HS-27A (cell line): ENCODE measurements around the gene CDH8.
"Not testable (repeated sequence)": the region's sequence is repeated elsewhere in the genome, so short reads cannot be mapped to it uniquely, and the experiment has no call there.

Experiments used
- DNase-seq: peaks from one replicate; pipeline ENCODE4 v3.0.0-alpha.2; 2012; ENCODE audit warnings: low read depth, missing footprints

CDH8 gene

DNA sequence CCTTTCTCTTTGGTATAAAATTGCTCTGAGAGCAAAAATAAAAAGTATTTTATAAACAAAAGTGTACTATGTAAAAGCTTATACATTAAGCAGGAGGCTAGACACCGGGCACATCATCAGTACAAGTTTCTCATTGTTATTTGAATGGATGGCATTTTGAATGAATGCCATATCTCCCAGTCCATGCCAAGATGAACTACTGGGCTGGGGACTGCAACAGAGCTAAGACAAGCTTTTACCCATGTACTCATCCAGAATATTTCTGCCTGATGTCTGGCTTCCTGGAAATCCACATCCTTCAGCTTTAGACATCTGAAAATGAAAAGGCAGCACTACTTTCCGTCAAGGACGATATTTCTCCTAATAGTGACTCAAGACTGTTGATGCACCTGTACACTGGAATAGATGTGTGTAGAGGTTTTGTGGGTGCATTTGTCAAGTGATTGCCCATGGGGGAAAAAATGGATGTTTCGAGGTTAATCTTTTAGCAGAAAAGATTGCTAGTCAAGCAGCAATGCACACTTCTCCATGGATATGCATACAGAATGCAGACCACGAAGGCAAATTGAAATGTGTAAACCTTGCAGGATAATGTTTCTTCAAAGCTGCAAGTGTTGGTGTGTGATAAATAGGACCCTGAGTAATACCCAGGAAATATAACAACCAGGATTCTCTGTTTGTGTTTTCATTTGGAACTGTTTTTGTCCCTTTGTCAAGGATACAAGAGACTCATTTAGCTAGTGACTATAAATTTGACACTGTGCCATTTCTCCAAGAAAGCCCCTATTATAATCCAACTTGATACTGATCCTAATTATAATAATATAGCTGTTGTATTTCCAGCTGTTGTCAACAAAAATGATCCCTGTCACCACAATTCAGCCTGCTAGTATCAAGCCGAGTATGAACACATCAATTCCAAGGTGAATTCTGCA is 173.8 kb downstream of the CDH8 start:
- DNase-seq: no peak

DNA sequence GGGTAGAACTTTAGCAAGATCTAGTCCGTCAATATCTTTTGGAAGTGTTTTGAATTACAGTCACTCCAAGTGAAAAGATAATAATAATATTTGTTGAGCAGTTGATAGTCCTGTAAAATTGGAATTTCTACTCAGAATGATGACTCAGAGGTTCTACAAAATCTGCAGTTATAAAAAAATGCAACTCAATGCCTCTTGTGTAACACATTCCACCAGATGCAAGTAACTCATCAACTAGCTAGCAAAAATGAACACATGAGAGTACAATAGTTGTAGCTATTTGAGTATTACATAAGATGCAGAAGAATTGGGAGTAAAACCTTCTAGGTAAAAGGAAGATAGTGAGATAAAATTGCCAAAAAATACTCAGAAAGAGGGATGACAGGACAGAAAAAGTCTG is 177.2 kb downstream of the CDH8 start:
- DNase-seq: peak; percentile 34

DNA sequence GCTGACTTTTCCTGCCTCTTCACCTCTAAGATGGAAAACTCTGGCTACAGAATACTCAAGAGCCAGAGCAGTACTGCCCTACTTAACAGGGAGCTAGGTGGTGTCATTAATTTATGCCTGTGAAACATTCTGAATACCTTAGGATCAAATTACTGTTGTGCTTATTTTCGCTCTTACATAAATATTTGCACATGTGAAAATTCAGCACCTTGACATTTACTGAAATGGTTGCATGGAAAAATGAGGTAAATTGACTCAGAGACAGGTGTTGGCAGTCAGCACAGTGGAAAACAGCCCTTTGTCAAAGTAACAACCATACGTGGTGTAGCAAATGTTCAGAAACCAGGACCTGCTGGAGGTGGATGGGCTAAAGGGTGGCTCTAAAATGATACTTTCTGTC is 193.6 kb downstream of the CDH8 start:
- no peak for DNase-seq

DNA sequence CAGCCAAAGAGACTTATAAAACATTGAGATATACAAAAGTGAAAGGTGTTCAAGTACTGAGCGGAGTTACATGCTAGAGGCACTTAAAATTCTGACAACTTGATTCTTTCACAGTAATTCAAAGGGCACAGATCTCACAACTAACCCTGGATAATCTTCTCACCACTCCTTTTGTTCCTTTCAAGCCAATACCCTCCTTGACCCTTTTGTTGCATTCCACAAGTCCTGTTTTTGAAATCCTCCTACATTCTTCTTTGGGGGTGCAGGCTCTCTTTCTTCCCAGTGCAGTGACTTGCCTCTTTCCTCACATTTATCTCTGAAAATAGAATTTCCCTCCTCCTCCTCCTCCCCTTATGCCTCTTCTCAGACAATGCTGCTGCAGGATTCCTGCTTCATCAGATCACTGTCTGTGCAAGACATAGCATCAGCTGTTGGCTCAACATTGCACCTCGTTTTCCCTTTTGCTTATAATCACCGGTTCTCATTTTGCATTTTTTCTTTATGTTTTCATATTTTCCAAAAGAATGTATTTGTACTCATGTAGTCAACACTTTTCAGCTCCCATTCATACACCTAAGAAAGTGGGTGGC is 199.3 kb downstream of the CDH8 start:
- no peak for DNase-seq

DNA sequence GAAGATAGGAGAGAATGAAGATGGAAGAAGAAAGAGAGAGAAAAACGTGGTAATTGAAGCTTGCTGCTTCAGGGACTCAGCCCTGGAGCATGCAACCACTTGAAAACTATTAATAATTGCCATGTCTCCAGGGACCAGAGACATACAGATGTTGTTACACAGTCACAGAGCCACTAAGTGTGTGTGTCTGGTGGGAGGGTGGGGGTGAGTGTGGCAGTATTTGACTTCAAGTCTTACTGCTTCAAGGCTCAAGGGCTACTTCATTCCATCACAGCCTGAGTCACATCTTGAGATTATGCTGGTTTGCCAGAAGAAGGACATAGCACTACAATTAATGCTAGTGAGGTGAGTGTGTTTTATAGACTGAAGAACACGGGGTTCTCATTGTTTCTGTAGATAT is 202.2 kb downstream of the CDH8 start:
- no peak for DNase-seq

DNA sequence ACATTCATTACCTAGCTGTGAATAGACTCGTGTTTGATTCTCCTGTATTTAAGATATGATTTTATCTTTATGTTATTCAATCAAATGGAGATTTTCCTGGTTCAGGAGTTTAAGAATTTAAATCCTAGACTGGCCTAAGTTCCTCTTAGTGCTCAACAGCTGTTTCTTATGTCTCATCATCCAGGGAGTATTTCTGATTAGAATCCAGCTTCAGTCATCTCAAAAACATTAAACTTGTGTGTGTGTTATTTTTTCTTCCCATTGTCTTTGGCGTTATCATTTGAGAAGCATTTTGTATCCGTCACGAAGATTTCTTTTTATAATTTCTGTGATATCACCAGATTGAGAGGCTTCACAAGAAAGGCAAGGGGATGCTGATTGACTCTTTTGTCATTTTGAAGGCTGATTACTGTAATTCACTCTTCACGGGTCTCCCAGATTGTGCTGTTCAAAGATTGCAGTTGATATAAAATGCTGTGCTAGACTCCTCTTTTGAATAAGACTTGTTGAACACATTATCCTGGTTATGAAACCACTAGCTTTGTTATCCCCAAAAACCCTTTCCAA is 204.8 kb downstream of the CDH8 start:
- no peak for DNase-seq

DNA sequence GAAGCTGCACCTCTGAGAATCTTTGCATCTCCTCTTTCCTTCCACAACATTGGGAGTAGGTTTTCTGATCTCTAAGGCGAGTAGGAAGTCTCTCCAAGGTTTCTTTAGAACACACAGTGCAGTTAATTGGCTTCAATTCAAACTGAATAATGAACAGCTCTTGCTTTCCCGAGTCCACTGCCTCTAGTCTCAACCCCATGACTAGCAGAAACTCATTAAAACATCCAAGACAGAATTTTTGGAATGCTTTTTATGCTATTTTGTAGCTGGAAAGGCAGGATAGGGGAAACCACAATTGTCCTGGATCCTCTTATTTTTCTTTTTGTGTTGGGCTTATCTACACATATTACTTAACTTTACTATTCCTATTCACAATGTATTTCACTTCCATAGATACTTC is 206.6 kb downstream of the CDH8 start:
- no peak for DNase-seq

DNA sequence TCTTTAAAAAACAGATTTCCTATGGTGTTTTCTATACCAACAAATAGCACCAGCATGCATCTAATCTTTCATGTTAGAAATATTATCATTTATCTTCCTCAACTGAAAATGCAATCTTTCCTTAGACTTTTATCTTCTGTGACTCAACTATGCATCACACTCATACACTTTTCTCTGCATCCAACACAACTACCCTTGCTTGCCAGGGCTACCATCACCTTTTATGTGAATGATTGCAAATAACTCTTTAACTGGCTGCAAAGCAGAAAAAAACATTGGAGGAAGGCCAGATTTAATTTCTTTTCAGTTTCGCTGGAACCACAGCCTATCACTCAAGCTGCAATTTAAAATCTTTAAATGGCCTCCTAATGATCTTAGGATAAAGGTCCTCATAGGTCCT is 212.9 kb downstream of the CDH8 start:
- DNase-seq: no peak

DNA sequence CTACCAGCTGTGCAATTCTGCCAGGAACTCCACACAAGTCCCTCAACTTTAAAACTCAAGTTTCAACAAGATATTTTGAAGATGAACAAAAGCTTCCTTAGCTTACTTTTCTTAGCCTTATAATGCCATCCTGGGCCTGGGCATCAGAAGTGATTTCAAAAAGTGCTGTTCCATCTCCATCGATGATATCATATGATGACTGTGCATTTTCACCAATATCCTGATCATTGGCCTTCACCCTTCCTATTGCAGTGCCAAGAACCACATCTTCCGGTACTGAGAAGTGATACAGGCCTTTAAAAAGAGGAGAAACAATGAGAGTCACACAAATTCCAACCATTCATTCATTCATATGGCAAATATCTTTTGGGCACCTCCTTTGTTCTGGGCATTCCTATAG is 215.4 kb downstream of the CDH8 start:
- DNase-seq: no peak

DNA sequence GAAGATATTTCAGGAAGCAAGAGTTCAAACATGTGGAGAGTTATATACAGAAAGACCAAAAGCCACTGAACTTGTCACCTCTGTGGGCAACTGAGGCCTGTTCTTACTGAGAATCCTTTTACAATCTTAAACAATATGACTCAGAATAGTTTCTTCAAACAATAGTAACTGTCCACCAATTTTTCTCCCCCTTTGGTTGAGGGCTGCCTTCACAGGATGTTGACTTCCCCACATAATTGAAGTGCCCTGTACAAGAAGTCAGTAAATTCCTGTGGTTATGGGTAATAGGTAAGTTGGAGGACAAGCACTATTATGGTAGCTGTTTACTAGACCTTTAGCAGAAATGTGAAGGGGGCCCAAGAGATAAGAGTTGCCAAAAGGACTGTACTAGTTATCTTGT is 215.8 kb downstream of the CDH8 start:
- DNase-seq: no peak

DNA sequence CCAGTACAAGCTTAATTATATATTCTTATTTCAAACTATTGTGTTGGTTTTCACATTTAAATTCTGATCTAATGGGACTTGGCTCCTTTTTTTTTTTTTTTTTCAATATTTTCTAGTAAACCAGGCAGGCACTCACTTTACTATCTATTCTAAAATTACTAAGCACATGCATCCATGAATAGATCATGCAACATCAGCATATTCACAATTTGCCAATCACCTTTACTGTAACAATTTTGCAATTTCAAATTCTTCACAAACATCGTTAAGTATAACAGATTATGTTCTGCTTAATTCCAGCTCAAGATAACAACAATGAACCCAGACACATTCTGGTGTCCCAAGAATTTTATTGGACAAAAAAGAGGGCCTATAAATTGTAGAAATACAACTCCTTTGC is 217.4 kb downstream of the CDH8 start:
- no peak for DNase-seq

DNA sequence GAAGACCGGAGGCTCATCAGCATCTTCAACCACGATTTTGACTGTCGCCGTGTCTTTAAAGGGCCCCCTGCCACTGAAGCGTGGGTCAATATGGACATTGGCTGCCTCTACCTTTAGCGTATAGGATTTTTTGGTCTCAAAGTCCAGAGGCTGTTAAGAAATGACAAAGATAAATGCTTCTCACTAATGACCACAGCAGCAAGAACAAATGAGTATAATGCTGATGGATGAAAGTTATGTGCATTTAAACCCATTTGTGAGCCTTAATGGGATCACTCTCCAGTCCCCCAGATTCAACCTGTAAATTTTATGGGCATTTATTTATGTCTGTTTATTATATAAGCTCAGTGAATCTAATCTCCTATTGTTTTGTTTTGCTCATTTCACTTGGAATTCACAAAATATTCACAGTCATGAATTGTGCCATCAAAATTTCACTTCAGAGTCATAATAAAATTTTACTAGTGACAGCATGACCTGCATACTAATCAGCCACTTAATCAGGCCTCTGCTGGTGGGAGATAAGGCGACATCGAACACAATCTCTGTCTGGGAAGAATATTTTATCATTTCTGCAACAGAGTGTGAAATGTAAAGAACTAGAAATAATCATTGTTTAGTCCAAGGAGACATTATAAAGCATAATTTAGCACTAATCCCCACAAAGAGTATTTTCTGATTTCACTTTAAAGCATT is 218.5 kb downstream of the CDH8 start:
- no peak for DNase-seq

DNA sequence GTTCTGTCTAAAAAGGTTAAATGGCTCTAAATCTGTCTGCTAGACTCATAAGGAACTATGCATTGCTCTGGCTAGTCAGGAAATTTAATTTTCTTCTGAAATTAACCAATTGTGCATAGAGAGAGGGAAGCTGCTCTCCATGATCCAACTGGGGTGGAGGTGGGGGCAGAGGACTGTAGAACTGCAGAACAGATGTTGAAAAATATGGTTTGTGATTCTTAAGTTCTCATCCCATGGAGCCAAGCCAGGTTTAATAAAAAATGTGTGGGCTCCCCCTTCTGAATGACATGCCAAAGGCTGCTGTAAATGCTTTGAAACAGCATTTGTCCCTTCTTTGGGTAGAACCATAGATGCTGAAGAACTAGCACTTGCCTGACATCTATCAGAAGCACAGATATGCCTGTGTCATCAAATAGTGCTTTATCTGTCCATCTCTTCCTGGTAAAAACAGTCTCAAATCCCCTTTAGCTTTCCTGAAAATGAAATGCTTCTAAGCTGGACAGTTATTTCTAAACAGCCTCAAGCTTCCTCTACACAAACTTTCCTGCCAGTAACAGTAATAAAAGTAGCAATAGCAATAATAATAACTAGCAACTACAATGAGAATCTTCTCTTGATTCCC is 221.4 kb downstream of the CDH8 start:
- no peak for DNase-seq

DNA sequence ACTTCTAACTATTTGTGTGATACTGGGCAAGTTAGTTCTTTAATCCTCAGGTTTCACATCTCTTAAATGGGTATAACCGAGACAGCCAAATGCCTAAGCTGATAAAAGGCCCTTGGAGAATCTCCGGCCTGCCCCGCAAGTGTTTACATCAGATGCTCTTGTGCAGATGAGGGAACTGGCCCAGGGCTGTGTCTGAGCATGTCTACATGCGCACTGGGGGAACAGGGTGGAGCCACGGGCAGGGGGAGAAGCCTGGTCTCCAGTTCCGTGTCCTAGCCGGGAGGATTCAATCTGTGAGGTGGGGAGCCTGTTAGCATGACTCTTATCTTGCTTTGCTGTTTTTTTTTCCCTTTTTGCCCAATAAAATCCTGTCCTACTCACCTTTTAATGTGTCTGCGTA is 222.9 kb downstream of the CDH8 start:
- DNase-seq: no peak

DNA sequence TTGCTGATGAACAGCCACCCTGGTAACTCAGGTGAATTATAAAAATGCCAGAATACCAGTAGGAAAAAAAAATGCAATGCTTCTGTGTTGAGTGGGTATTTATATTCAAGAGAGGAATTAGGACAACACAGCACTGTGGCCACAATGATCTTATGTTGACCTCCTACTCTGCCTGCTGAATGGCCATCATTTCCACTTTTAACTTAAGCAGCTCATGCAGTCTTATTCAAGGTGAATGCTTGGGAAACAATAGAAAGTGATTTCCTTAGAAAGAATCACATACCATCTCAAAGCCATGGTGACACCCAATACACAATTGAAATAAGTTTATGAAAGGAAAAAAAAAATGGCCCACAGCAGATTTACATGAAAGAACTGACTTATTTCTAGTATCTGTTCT is 224.0 kb downstream of the CDH8 start:
- DNase-seq: no peak

DNA sequence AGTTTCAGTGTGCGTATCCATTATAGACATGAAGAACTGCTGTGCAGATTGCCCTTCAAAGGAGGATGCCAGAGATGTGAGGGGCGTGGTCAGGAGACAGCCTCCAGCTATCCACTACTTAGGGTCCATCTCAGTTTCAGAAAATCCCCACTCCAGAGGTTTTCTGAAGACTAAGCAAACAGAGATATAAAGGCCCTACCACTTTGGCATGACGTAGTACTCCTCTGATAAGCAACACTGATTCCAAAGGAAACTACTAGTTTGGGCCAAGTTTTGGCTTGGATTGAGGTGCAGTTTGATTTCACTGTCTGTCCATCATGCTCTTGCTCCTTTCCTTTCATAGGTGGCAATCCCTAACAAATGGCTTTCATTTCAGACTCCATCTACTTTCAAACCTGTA is 228.7 kb downstream of the CDH8 start:
- DNase-seq: no peak

DNA sequence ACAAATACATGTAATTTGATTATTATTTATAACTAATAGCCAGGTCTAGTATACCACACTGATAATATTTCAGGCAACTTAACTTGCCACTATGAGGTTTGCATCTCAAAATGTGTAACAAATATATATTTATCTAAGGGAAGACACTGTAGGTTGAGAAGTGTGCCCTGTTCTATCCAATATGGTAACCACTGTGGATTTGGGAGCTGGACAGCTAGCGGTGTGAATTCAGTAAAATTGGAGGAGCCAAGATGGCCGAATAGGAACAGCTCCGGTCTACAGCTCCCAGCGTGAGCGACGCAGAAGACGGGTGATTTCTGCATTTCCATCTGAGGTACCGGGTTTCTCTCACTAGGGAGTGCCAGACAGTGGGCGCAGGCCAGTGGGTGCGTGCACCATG is 235.0 kb downstream of the CDH8 start:
- not testable (repeated sequence) for DNase-seq

DNA sequence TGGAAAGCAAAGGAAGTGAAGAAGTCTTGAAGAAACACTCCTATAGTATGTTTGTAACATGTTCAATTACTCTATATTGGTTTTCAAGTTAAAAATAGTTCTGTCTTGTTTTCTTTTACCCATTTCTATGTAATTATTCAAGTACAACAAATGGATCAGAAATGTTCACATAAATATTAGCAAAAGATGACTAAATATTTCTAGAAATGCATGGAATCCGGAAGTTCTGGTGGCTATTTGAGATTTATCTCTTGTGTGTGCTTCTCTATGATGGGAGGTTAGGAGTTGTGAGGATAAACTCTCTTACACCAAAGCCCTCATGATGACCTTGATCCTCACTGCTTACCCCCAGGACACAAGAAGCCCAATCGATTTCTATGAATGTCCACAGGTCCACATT is 237.5 kb downstream of the CDH8 start:
- peak; percentile 59 for DNase-seq

DNA sequence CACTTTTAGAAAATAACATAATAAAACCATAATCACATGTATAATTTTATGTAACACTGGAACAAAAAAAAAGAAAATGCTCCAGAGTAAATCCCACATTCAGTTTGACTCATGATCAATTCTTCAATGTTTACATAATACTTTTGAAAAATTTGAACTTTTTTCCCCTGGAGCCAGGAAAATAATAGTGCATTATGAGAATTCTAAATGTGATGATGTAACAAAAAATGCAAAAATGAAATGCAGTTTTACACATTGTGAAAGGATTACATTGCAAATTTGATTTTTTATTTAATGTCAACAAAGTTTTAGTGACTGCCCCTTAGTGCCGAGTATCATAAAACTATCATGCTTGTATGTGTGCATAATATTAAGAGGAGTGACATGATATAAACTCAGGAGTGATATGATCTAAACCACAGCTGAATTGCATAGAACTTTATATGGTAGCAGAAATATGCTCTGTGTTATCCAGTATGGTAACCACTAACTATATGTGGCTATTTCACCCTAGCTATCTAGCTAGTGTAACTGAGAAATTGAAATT is 238.2 kb downstream of the CDH8 start:
- no peak for DNase-seq

DNA sequence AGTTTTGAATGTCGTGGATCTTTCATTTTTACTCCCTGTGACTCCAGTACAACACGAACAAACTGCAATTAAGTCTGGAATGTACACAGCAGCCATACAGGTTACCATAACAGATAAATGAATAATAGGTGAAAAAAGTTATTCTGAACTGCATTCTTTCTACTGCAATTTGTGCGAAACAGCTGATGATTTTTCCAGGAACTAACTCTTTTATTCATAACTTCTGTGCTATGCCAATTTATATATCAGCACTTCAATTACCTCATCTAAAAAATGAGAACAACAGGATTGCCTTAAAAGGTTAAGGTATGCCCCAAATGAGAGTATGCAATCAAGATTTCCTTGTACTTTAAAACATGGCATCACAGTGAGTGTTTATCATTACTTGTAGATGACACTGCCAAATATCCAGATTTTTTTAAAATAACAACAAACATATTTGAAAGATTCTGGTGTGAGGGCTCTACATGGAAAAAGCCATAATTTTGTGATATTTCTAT is 238.9 kb downstream of the CDH8 start:
- no peak for DNase-seq

DNA sequence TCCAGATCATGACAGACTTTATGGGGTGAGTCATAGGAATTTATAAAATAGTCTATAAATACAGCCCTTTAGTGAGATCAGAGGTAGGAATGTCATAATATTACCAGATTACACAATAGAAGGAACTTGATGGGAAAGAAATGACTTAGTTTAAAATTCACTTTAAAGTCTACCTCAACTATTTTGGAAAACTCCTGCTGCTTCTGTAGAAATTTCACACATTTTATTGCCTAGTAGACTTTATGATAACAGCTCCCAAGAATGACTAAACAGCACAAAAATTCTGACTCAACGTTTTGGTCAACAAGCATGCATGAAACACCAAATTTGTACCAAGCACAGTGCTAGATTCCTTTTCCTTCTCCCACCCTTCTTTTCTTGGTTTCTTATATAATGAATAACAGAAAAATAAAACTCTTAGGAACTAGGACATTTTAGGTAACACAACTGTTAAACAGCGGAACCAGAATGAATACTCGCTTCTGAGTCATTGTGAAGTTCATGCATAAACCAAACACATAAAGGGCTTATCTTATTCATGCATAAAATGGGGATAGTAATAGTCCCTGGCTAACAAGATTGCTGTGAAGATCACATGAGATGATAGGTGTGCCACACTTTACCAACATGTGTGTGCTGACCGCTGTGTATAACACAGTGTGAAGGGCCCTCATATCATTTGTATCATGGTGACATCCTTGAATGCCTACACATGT is 243.9 kb downstream of the CDH8 start:
- peak; percentile 97 for DNase-seq
